ENCODE measurements around the gene TBCD. TPM values are rescaled to one million over a fixed set of nuclear protein-coding genes. Genes with fewer than 3 reads are reported as not detected.
"Not testable (repeated sequence)": the region's sequence is repeated elsewhere in the genome, so short reads cannot be mapped to it uniquely, and the experiment has no call there.

The TBCD gene
- total and polyA plus RNA-seq, 9 of the 15 experiments (the other 6 are each of a cell fraction or from before 2014, with no cell fraction given) = 8.9 to 98.5 (median 28.0) TPM

GRCh38 chr17:82985973-82986372 lies 234.1 kb downstream of the TBCD start:
- Histone ChIP-seq H2AFZ (ENCODE audit: low read depth, low read length) (no peak overlapping the region), H3K9me3 (replicated peaks; ENCODE audit: control insufficient read depth, insufficient read depth, low read depth, low read length) (peaks cover 4% of the 10 kb centered on the region), H3K79me2 (ENCODE audit: control insufficient read depth, insufficient read depth, low read length) (no peaks in the 10 kb centered on the region), H4K20me1 (replicated peaks; ENCODE audit: control insufficient read depth, insufficient read depth, low read length) (no peaks in the 10 kb centered on the region), H3K9me1 (ENCODE audit: control insufficient read depth, insufficient read depth, low read length) (no peaks in the 10 kb centered on the region), H3K27ac (ENCODE audit: extremely low read depth, low read depth, low read length) (no peak overlapping the region), H3K4me1 (replicated peaks in 1 of 2; ENCODE audit: control insufficient read depth in 2 of 2, insufficient read depth in 2 of 2, low read length in 2 of 2) (peaks cover 0 to 6% of the 10 kb centered on the region in 2 experiments; a peak in 1 of 5 replicates), H3K4me2 (ENCODE audit: insufficient read depth, low read length) (no peak overlapping the region), H3K36me3 (ENCODE audit: control insufficient read depth, insufficient read depth, low read length) (no peaks in the 10 kb centered on the region), H3K27me3 (ENCODE audit: control insufficient read depth in 2 of 2, insufficient read depth in 2 of 2, low read length in 2 of 2) (no peaks in the 10 kb centered on the region), H3K4me3 (no peak overlapping the region), H3K9ac (ENCODE audit: insufficient read depth in 1 of 2, low read depth in 2 of 2, low read length in 2 of 2) (no peak overlapping the region)
- WGBS (ENCODE audit: insufficient coverage, low coverage, missing lambda C conversion rate) = 73% methylated on average over 17 of the region's 17 CpGs
- FAIRE-seq (no peak), ATAC-seq (no peak), DNase-seq (ENCODE audit: extremely low read depth in 1 of 4, low spot score in 3 of 4) (no peak)
- intact Hi-C loops (cut with micrococcal nuclease) = no loop called here
- no TSS peak for BruUV-seq (replicated peaks)
- ChIA-PET CTCF (ENCODE audit: low intra/inter-chr PET ratio) (no interaction called here), POLR2A (no interaction called here)
- TF ChIP-seq SOX6 (IDR thresholded peaks at IDR 0.05) = no peak
- no peak for TF ChIP-seq ZNF75A (CRISPR knock-in tag; IDR thresholded peaks at IDR 0.05)
- TF ChIP-seq CBX8 (IDR thresholded peaks at IDR 0.05; ENCODE audit: borderline replicate concordance, extremely low read depth, low read depth, low read length, poor library complexity, severe bottlenecking) = no peak
- TF ChIP-seq NFYB (IDR thresholded peaks at IDR 0.05; ENCODE audit: extremely low read depth, insufficient read length) = no peak
- in situ Hi-C loops (cut with MboI) = no loop called here

- H3K4me1 ChIP-seq (replicated peaks in 1 of 2; ENCODE audit: control insufficient read depth in 2 of 2, insufficient read depth in 2 of 2, low read length in 2 of 2); ATAC-seq; H2AFZ ChIP-seq (ENCODE audit: low read depth, low read length); DNase-seq (ENCODE audit: extremely low read depth in 1 of 4, low spot score in 3 of 4); H3K27ac ChIP-seq (ENCODE audit: extremely low read depth, low read depth, low read length); H3K79me2 ChIP-seq (ENCODE audit: control insufficient read depth, insufficient read depth, low read length); in situ Hi-C loops (cut with MboI); H3K4me2 ChIP-seq (ENCODE audit: insufficient read depth, low read length); H3K9ac ChIP-seq (ENCODE audit: insufficient read depth in 1 of 2, low read depth in 2 of 2, low read length in 2 of 2); BruUV-seq (replicated peaks); FAIRE-seq; H3K36me3 ChIP-seq (ENCODE audit: control insufficient read depth, insufficient read depth, low read length); H3K4me3 ChIP-seq; intact Hi-C loops (cut with micrococcal nuclease); H4K20me1 ChIP-seq (replicated peaks; ENCODE audit: control insufficient read depth, insufficient read depth, low read length); H3K9me3 ChIP-seq (replicated peaks; ENCODE audit: control insufficient read depth, insufficient read depth, low read depth, low read length); H3K9me1 ChIP-seq (ENCODE audit: control insufficient read depth, insufficient read depth, low read length); H3K27me3 ChIP-seq (ENCODE audit: control insufficient read depth in 2 of 2, insufficient read depth in 2 of 2, low read length in 2 of 2): not testable (repeated sequence)
- WGBS (ENCODE audit: insufficient coverage, low coverage, missing lambda C conversion rate) = 40% methylated on average over 3 of the region's 3 CpGs
- CTCF ChIA-PET (ENCODE audit: low intra/inter-chr PET ratio) = interaction anchor here (0.6 kb wide), 1 partner anchor 32 kb away, joined by 3 read pairs; no protein-coding TSS in a partner anchor
- POLR2A ChIA-PET = interaction anchor here (0.6 kb wide), 1 partner anchor 266 kb away, joined by 3 read pairs; no protein-coding TSS in a partner anchor
- TF ChIP-seq ZBTB11 (CRISPR knock-in tag; IDR thresholded peaks at IDR 0.05) = 0 out of 6 replicates have a peak, but pooled peaks of 1 of the 3 experiments have one; percentile 2
These were observed 237.2 kb downstream of the TBCD start for GRCh38 chr17:82989051-82989450.
